ENCODE measurements around the gene SIPA1L3.
A peak's percentile ranks its signal among the peaks of the same experiment; 100 is the strongest.
"Not testable (repeated sequence)": the region's sequence is repeated elsewhere in the genome, so short reads cannot be mapped to it uniquely, and the experiment has no call there.

Gene SIPA1L3

GRCh38 chr19:38028913-38029510 is 122.0 kb downstream of the SIPA1L3 start:
- peak; percentile 34 for DNase-seq (ENCODE audit: low read depth)

GRCh38 chr19:38030001-38030400 is 123.0 kb downstream of the SIPA1L3 start:
- H3K4me3 ChIP-seq (ENCODE audit: control insufficient read depth, low read depth, low read length); DNase-seq (ENCODE audit: low read depth): not testable (repeated sequence)

More at GRCh38 chr19:38028913-38029510, 122.0 kb downstream of the SIPA1L3 start:
- TF ChIP-seq CTCF (conservative IDR thresholded peaks at IDR 0.05; ENCODE audit: control insufficient read depth, insufficient read depth, low read depth, low read length), result no peak
- no peak overlapping the region for H3K4me3 ChIP-seq (ENCODE audit: control insufficient read depth, low read depth, low read length)

- no peak for TF ChIP-seq CTCF (conservative IDR thresholded peaks at IDR 0.05; ENCODE audit: control insufficient read depth, insufficient read depth, low read depth, low read length)
- no peak for DNase-seq (ENCODE audit: low read depth)
- no peak overlapping the region for H3K4me3 ChIP-seq (ENCODE audit: control insufficient read depth, low read depth, low read length)
Observed at GRCh38 chr19:38030686-38031422, 123.8 kb downstream of the SIPA1L3 start.

- H3K4me3 ChIP-seq (ENCODE audit: control insufficient read depth, low read depth, low read length), result no peak overlapping the region
- no peak for TF ChIP-seq CTCF (conservative IDR thresholded peaks at IDR 0.05; ENCODE audit: control insufficient read depth, insufficient read depth, low read depth, low read length)
- peak; percentile 85 for DNase-seq (ENCODE audit: low read depth)
Observed at GRCh38 chr19:38031423-38031770, 124.4 kb downstream of the SIPA1L3 start.

- DNase-seq (ENCODE audit: low read depth), result peak; percentile 31
- no peak for TF ChIP-seq CTCF (conservative IDR thresholded peaks at IDR 0.05; ENCODE audit: control insufficient read depth, insufficient read depth, low read depth, low read length)
- H3K4me3 ChIP-seq (ENCODE audit: control insufficient read depth, low read depth, low read length), result no peak overlapping the region
Observed at GRCh38 chr19:38032151-38032550, 125.1 kb downstream of the SIPA1L3 start.

GRCh38 chr19:38032951-38033350 is 125.9 kb downstream of the SIPA1L3 start:
- no peak for DNase-seq (ENCODE audit: low read depth)
- no peak overlapping the region for H3K4me3 ChIP-seq (ENCODE audit: control insufficient read depth, low read depth, low read length)
- no peak for TF ChIP-seq CTCF (conservative IDR thresholded peaks at IDR 0.05; ENCODE audit: control insufficient read depth, insufficient read depth, low read depth, low read length)

GRCh38 chr19:38033658-38034491 is 126.9 kb downstream of the SIPA1L3 start:
- no peak for TF ChIP-seq CTCF (conservative IDR thresholded peaks at IDR 0.05; ENCODE audit: control insufficient read depth, insufficient read depth, low read depth, low read length)
- no peak overlapping the region for H3K4me3 ChIP-seq (ENCODE audit: control insufficient read depth, low read depth, low read length)
- peak; percentile 48 for DNase-seq (ENCODE audit: low read depth)

Data from fibroblast of mammary gland (primary cell).